Activated T-cell treated with anti-CD3 and anti-CD28 coated beads, Interleukin-2, amount 50 U/mL, for 4 hours (primary cell): ENCODE results near the gene OR2H2. TPM values are rescaled to one million over a fixed set of nuclear protein-coding genes. Genes with fewer than 3 reads are reported as not detected.
A peak's percentile ranks its signal among the peaks of the same experiment; 100 is the strongest.

ENCODE experiments used
- ATAC-seq, 2 donors: fragments of 200-7000 bp; cut with Tn5 transposase; one replicate each; pipeline ENCODE4 v1.10.0; 2021
- DNase-seq: peaks from one replicate; pipeline ENCODE4 v3.0.0-alpha.2; 2020
- H3K27me3 Mint-ChIP-seq: one replicate; pipeline ENCODE4 v1.8.0; 2021; ENCODE audit warnings: low read depth, mixed read lengths
- H3K36me3 Mint-ChIP-seq: one replicate; pipeline ENCODE4 v1.8.0; 2022; ENCODE audit warnings: mixed read lengths; ENCODE audit not compliant: insufficient read depth
- H3K4me1 Mint-ChIP-seq: one replicate; pipeline ENCODE4 v1.8.0; 2021; ENCODE audit warnings: low read depth, mixed read lengths
- H3K4me3 Mint-ChIP-seq: one replicate; pipeline ENCODE4 v1.8.0; 2021; ENCODE audit warnings: mild to moderate bottlenecking, moderate library complexity, mixed read lengths
- H3K9me3 Mint-ChIP-seq: one replicate; pipeline ENCODE4 v1.8.0; 2021; ENCODE audit warnings: mixed read lengths
- total RNA-seq, 3 donors: library from RNA; stranded (reverse); gene quantifications; one replicate each; pipeline ENCODE4 v1.2.1, GENCODE V29; 2021

OR2H2 gene
- total RNA-seq, 3 donors from 2014 or later = not detected

- no peak for DNase-seq
- no peak for ATAC-seq
- Mint-ChIP-seq H3K4me1 (peaks cover 6% of the 10 kb centered on the region), H3K27me3 (peaks cover 60% of the 10 kb centered on the region), H3K4me3 (no peak overlapping the region), H3K9me3 (no peaks in the 10 kb centered on the region), H3K36me3 (no peaks in the 10 kb centered on the region)
Observed at GRCh38 chr6:29566856-29567255, 18.1 kb upstream of the OR2H2 start.

- Mint-ChIP-seq H3K4me1 (peaks cover 6% of the 10 kb centered on the region), H3K4me3 (no peak overlapping the region), H3K36me3 (no peaks in the 10 kb centered on the region), H3K27me3 (peaks cover 61% of the 10 kb centered on the region), H3K9me3 (no peaks in the 10 kb centered on the region)
- DNase-seq (no peak), ATAC-seq (no peak)
Observed at GRCh38 chr6:29567541-29567940, 17.4 kb upstream of the OR2H2 start.

- Mint-ChIP-seq H3K4me1 (peaks cover 6% of the 10 kb centered on the region), H3K27me3 (peaks cover 56% of the 10 kb centered on the region), H3K9me3 (no peaks in the 10 kb centered on the region)
Observed at GRCh38 chr6:29567991-29568390, 16.9 kb upstream of the OR2H2 start.

GRCh38 chr6:29576056-29576455, 8.9 kb upstream of the OR2H2 start:
- H3K36me3 Mint-ChIP-seq = no peaks in the 10 kb centered on the region
- H3K27me3 Mint-ChIP-seq = peaks cover 45% of the 10 kb centered on the region
- H3K4me3 Mint-ChIP-seq = no peak overlapping the region
- ATAC-seq = no peak
- H3K9me3 Mint-ChIP-seq = no peaks in the 10 kb centered on the region
- no peak for DNase-seq
- H3K4me1 Mint-ChIP-seq = no peaks in the 10 kb centered on the region

More at GRCh38 chr6:29567991-29568390, 16.9 kb upstream of the OR2H2 start:
- ATAC-seq (no peak), DNase-seq (no peak)
- Mint-ChIP-seq H3K4me3 (no peak overlapping the region), H3K36me3 (no peaks in the 10 kb centered on the region)

- DNase-seq (no peak), ATAC-seq (no peak)
- Mint-ChIP-seq H3K36me3 (no peaks in the 10 kb centered on the region), H3K4me3 (no peak overlapping the region), H3K27me3 (peaks cover 37% of the 10 kb centered on the region), H3K9me3 (no peaks in the 10 kb centered on the region), H3K4me1 (no peaks in the 10 kb centered on the region)
Observed at GRCh38 chr6:29577544-29577943, 7.4 kb upstream of the OR2H2 start.

GRCh38 chr6:29589423-29590048, 4.6 kb downstream of the OR2H2 start:
- H3K27me3 Mint-ChIP-seq = peaks cover 45% of the 10 kb centered on the region
- ATAC-seq (peak; percentile 52 to 53), DNase-seq (peak; percentile 45)
- no peak overlapping the region for H3K4me3 Mint-ChIP-seq
- H3K36me3 Mint-ChIP-seq = no peaks in the 10 kb centered on the region
- no peaks in the 10 kb centered on the region for H3K9me3 Mint-ChIP-seq
- no peaks in the 10 kb centered on the region for H3K4me1 Mint-ChIP-seq

- H3K27me3 Mint-ChIP-seq = peaks cover 43% of the 10 kb centered on the region
- H3K4me1 Mint-ChIP-seq = no peaks in the 10 kb centered on the region
- H3K4me3 Mint-ChIP-seq = no peak overlapping the region
- no peaks in the 10 kb centered on the region for H3K36me3 Mint-ChIP-seq
- ATAC-seq = no peak
- H3K9me3 Mint-ChIP-seq = no peaks in the 10 kb centered on the region
- DNase-seq = no peak
Observed at GRCh38 chr6:29590218-29590808, 5.4 kb downstream of the OR2H2 start.

- no peaks in the 10 kb centered on the region for H3K4me1 Mint-ChIP-seq
- H3K9me3 Mint-ChIP-seq = no peaks in the 10 kb centered on the region
Observed at GRCh38 chr6:29591677-29592076, 6.8 kb downstream of the OR2H2 start.

GRCh38 chr6:29593199-29593855, 8.4 kb downstream of the OR2H2 start:
- Mint-ChIP-seq H3K4me3 (no peak overlapping the region), H3K36me3 (no peaks in the 10 kb centered on the region), H3K4me1 (no peaks in the 10 kb centered on the region), H3K9me3 (no peaks in the 10 kb centered on the region), H3K27me3 (peaks cover 31% of the 10 kb centered on the region)
- ATAC-seq = no peak
- no peak for DNase-seq

More at GRCh38 chr6:29591677-29592076, 6.8 kb downstream of the OR2H2 start:
- no peak for DNase-seq
- H3K4me3 Mint-ChIP-seq = no peak overlapping the region
- no peak for ATAC-seq
- peaks cover 36% of the 10 kb centered on the region for H3K27me3 Mint-ChIP-seq
- H3K36me3 Mint-ChIP-seq = no peaks in the 10 kb centered on the region

GRCh38 chr6:29596381-29596900, 11.5 kb downstream of the OR2H2 start:
- ATAC-seq (no peak), DNase-seq (no peak)
- Mint-ChIP-seq H3K27me3 (peaks cover 13% of the 10 kb centered on the region), H3K9me3 (no peaks in the 10 kb centered on the region), H3K4me3 (no peak overlapping the region), H3K4me1 (no peaks in the 10 kb centered on the region), H3K36me3 (no peaks in the 10 kb centered on the region)

GRCh38 chr6:29597184-29597583, 12.3 kb downstream of the OR2H2 start:
- peaks cover 8% of the 10 kb centered on the region for H3K27me3 Mint-ChIP-seq

GRCh38 chr6:29598172-29598747, 13.3 kb downstream of the OR2H2 start:
- H3K27me3 Mint-ChIP-seq = peaks cover 4% of the 10 kb centered on the region
- no peak overlapping the region for H3K4me3 Mint-ChIP-seq
- no peaks in the 10 kb centered on the region for H3K4me1 Mint-ChIP-seq
- peaks cover 3% of the 10 kb centered on the region for H3K36me3 Mint-ChIP-seq
- no peak for ATAC-seq
- H3K9me3 Mint-ChIP-seq = no peaks in the 10 kb centered on the region
- no peak for DNase-seq

More at GRCh38 chr6:29597184-29597583, 12.3 kb downstream of the OR2H2 start:
- no peaks in the 10 kb centered on the region for H3K9me3 Mint-ChIP-seq
- no peaks in the 10 kb centered on the region for H3K36me3 Mint-ChIP-seq
- no peak for DNase-seq
- no peak overlapping the region for H3K4me3 Mint-ChIP-seq
- no peak for ATAC-seq
- H3K4me1 Mint-ChIP-seq = no peaks in the 10 kb centered on the region

- H3K4me1 Mint-ChIP-seq = no peaks in the 10 kb centered on the region
- DNase-seq = no peak
- ATAC-seq = no peak
- no peak overlapping the region for H3K4me3 Mint-ChIP-seq
- no peaks in the 10 kb centered on the region for H3K27me3 Mint-ChIP-seq
- H3K36me3 Mint-ChIP-seq = peaks cover 16% of the 10 kb centered on the region
- no peaks in the 10 kb centered on the region for H3K9me3 Mint-ChIP-seq
Observed at GRCh38 chr6:29602564-29603361, 17.8 kb downstream of the OR2H2 start.

- Mint-ChIP-seq H3K4me1 (no peaks in the 10 kb centered on the region), H3K27me3 (no peaks in the 10 kb centered on the region), H3K4me3 (no peak overlapping the region), H3K9me3 (no peaks in the 10 kb centered on the region), H3K36me3 (peaks cover 21% of the 10 kb centered on the region)
- DNase-seq (no peak), ATAC-seq (no peak)
Observed at GRCh38 chr6:29603456-29603855, 18.5 kb downstream of the OR2H2 start.
